Upper lobe of left lung (tissue), 4 donors: ENCODE results near the gene RAPGEF2.

Experiments used
- POLR2AphosphoS5 ChIP-seq, 2 donors: sonication (generic); formaldehyde crosslinking; IDR thresholded peaks; one replicate each; pipeline ENCODE4 v1.5.1; 2017; ENCODE audit warnings: antibody characterized with exemption in 2 of 2
- TF ChIP-seq, protein P1 (sequence below), 6 experiments: fragments of 450-650 bp in 4 of 6; fragments of 200-600 bp in 2 of 6; sonication (generic) in 2 of 6; IDR thresholded peaks; one replicate each; pipeline ENCODE4 v1.5.1; 2016 to 2019; ENCODE audit warnings: antibody characterized with exemption in 6 of 6

DNA sequence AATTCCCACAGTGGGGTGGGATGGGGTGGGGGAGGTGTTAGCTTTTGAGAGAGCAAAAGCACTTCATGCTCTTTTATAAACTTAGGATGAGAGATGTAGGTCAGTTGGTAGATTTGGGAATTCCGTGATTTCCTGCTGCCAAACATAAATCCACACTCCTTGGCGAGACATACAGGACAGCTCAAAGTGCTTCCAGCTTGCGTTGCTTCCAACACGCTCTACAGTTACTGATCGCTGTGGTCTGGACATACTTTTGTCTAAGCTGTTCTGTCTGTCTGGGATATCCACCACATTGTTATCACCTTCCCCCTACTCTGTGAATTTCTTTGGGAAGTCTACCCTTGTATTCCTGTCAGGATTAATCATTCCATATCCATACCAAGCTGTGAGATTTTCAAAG, 117.5 kb downstream of the RAPGEF2 start:
- TF ChIP-seq, protein P1, sequence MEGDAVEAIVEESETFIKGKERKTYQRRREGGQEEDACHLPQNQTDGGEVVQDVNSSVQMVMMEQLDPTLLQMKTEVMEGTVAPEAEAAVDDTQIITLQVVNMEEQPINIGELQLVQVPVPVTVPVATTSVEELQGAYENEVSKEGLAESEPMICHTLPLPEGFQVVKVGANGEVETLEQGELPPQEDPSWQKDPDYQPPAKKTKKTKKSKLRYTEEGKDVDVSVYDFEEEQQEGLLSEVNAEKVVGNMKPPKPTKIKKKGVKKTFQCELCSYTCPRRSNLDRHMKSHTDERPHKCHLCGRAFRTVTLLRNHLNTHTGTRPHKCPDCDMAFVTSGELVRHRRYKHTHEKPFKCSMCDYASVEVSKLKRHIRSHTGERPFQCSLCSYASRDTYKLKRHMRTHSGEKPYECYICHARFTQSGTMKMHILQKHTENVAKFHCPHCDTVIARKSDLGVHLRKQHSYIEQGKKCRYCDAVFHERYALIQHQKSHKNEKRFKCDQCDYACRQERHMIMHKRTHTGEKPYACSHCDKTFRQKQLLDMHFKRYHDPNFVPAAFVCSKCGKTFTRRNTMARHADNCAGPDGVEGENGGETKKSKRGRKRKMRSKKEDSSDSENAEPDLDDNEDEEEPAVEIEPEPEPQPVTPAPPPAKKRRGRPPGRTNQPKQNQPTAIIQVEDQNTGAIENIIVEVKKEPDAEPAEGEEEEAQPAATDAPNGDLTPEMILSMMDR (IDR thresholded peaks at IDR 0.05), result no peak
- TF ChIP-seq POLR2AphosphoS5 (IDR thresholded peaks at IDR 0.05), result no peak
